ENCODE results near the gene RTL3. TPM values are rescaled to one million over a fixed set of nuclear protein-coding genes. Genes with fewer than 3 reads are reported as not detected.

The RTL3 gene
- polyA plus RNA-seq, 3 donors: not detected

GRCh38 chrX:78650906-78651437 lies 8.2 kb downstream of the RTL3 start:
- Mint-ChIP-seq H3K27ac (peak overlapping the region in 2 of 7 donors; percentile 15 to 49), H3K36me3 (peaks cover 0 to 5% of the 10 kb centered on the region in 2 donors), H3K4me1 (peaks cover 40% of the 10 kb centered on the region), H3K9me3 (peaks cover 12 to 21% (median 18%) of the 10 kb centered on the region in 7 donors), H3K27me3 (ENCODE audit: low read depth in 3 of 3) (no peaks in the 10 kb centered on the region), H3K4me3 (peak overlapping the region in 1 of 2 donors; percentile 84)
- Histone ChIP-seq H4K20me1 (ENCODE audit: insufficient read depth, low read length) (no peaks in the 10 kb centered on the region), H3K4me1 (ENCODE audit: control insufficient read depth in 1 of 2, insufficient read depth in 2 of 2, low read length in 2 of 2) (peaks cover 20 to 45% of the 10 kb centered on the region in 2 donors), H3K4me3 (replicated peaks in 1 of 3; ENCODE audit: low read depth in 2 of 3, low read length in 3 of 3) (peak overlapping the region in 1 of 3 experiments; percentile 13), H3K79me2 (ENCODE audit: insufficient read depth, low read length) (no peaks in the 10 kb centered on the region), H3K4me2 (replicated peaks; ENCODE audit: extremely low read depth, low read length, poor library complexity, severe bottlenecking) (peak overlapping the region; percentile 32), H2AFZ (ENCODE audit: insufficient read depth, low read depth, low read length, poor library complexity, severe bottlenecking) (peak overlapping the region; percentile 30), H3K27ac (ENCODE audit: low read depth in 1 of 2, low read length in 2 of 2) (peak overlapping the region in 1 of 2 donors; percentile 40), H3K27me3 (ENCODE audit: control insufficient read depth in 2 of 2, insufficient read depth in 2 of 2, low read length in 2 of 2) (no peaks in the 10 kb centered on the region), H3K9me3 (replicated peaks in 1 of 2; ENCODE audit: control insufficient read depth in 1 of 2, insufficient read depth in 1 of 2, low read length in 2 of 2) (no peaks in the 10 kb centered on the region), H3K36me3 (replicated peaks in 1 of 2; ENCODE audit: control insufficient read depth in 1 of 2, insufficient read depth in 2 of 2, low read length in 2 of 2) (no peaks in the 10 kb centered on the region), H3K9ac (ENCODE audit: insufficient read depth, low read length, poor library complexity, severe bottlenecking) (no peak overlapping the region)
- no peak for TF ChIP-seq CTCF (IDR thresholded peaks at IDR 0.05)
- no peak for DNase-seq
- WGBS (ENCODE audit: insufficient coverage): no CpG with 5 or more reads among the region's 5 CpGs
- intact Hi-C loops (cut with micrococcal nuclease): no loop called here

GRCh38 chrX:78643874-78644273 lies 15.3 kb downstream of the RTL3 start:
- no peak overlapping the region for H3K4me3 Mint-ChIP-seq
- intact Hi-C loops (cut with micrococcal nuclease): no loop called here
- DNase-seq: no peak
- no peaks in the 10 kb centered on the region for H4K20me1 ChIP-seq (ENCODE audit: insufficient read depth, low read length)
- no peaks in the 10 kb centered on the region for H3K36me3 ChIP-seq (replicated peaks in 1 of 2; ENCODE audit: control insufficient read depth in 1 of 2, insufficient read depth in 2 of 2, low read length in 2 of 2)
- no peak overlapping the region for H3K27ac Mint-ChIP-seq
- H3K4me2 ChIP-seq (replicated peaks; ENCODE audit: extremely low read depth, low read length, poor library complexity, severe bottlenecking): no peak overlapping the region
- no peak for TF ChIP-seq CTCF (IDR thresholded peaks at IDR 0.05)
- no peak overlapping the region for H3K4me3 ChIP-seq (replicated peaks in 1 of 3; ENCODE audit: low read depth in 2 of 3, low read length in 3 of 3)
- H3K4me1 ChIP-seq (ENCODE audit: control insufficient read depth in 1 of 2, insufficient read depth in 2 of 2, low read length in 2 of 2): no peaks in the 10 kb centered on the region
- H3K27me3 ChIP-seq (ENCODE audit: control insufficient read depth in 2 of 2, insufficient read depth in 2 of 2, low read length in 2 of 2): no peaks in the 10 kb centered on the region
- peaks cover 26 to 53% (median 39%) of the 10 kb centered on the region in 7 donors for H3K9me3 Mint-ChIP-seq
- no peaks in the 10 kb centered on the region for H3K4me1 Mint-ChIP-seq
- H3K79me2 ChIP-seq (ENCODE audit: insufficient read depth, low read length): no peaks in the 10 kb centered on the region
- no peak overlapping the region for H2AFZ ChIP-seq (ENCODE audit: insufficient read depth, low read depth, low read length, poor library complexity, severe bottlenecking)
- no peaks in the 10 kb centered on the region for H3K27me3 Mint-ChIP-seq (ENCODE audit: low read depth in 3 of 3)
- peaks cover 18 to 25% of the 10 kb centered on the region in 2 donors for H3K9me3 ChIP-seq (replicated peaks in 1 of 2; ENCODE audit: control insufficient read depth in 1 of 2, insufficient read depth in 1 of 2, low read length in 2 of 2)
- H3K27ac ChIP-seq (ENCODE audit: low read depth in 1 of 2, low read length in 2 of 2): no peak overlapping the region
- no peak overlapping the region for H3K9ac ChIP-seq (ENCODE audit: insufficient read depth, low read length, poor library complexity, severe bottlenecking)
- no CpG with 5 or more reads among the region's 1 CpG for WGBS (ENCODE audit: insufficient coverage)
- H3K36me3 Mint-ChIP-seq: peaks cover 3 to 7% of the 10 kb centered on the region in 2 donors
